ENCODE results near the gene SULT1C4.

GRCh38 chr2:108393197-108393596 is 15.4 kb downstream of the SULT1C4 start:
- no peak for TF ChIP-seq CTCF (IDR thresholded peaks at IDR 0.05; ENCODE audit: poor library complexity)
- no peak for TF ChIP-seq EZH2 (IDR thresholded peaks at IDR 0.05; ENCODE audit: borderline replicate concordance)

Data from hepatocyte (in vitro differentiated cells).